Astrocyte (in vitro differentiated cells and primary cell): ENCODE measurements around the gene HDAC10. TPM values are rescaled to one million over a fixed set of nuclear protein-coding genes. Genes with fewer than 3 reads are reported as not detected.

Experiments
- DNase-seq: peaks from one replicate; pipeline ENCODE4 v3.0.0-alpha.2; 2010; ENCODE audit warnings: low read depth
- FAIRE-seq: peaks from 2 replicates; lab custom pipeline; 2011; peaks lifted over from hg19 to GRCh38; lab: Jason Lieb, UNC
- H2AFZ ChIP-seq: 2 replicates; pipeline ENCODE4 v1.6.0; 2012; ENCODE audit warnings: low read depth, low read length, inconsistent platforms
- H3K27ac ChIP-seq: 2 replicates; pipeline ENCODE4 v1.5.1; 2011; ENCODE audit warnings: low read depth, low read length, inconsistent platforms
- H3K27me3 ChIP-seq: 2 replicates; pipeline ENCODE4 v1.6.0; 2011; ENCODE audit warnings: low read length, inconsistent platforms; ENCODE audit not compliant: insufficient read depth
- H3K36me3 ChIP-seq: 2 replicates; pipeline ENCODE4 v1.5.1; 2011; ENCODE audit warnings: low read length, inconsistent platforms; ENCODE audit not compliant: insufficient read depth
- H3K4me1 ChIP-seq: 2 replicates; pipeline ENCODE4 v1.5.1; 2011; ENCODE audit warnings: low read length, inconsistent platforms; ENCODE audit not compliant: insufficient read depth
- H3K4me2 ChIP-seq: 2 replicates; pipeline ENCODE4 v1.6.0; 2012; ENCODE audit warnings: low read length, inconsistent platforms
- H3K4me3 ChIP-seq: 2 replicates; pipeline ENCODE4 v1.5.1; 2011; ENCODE audit warnings: low read depth, mild to moderate bottlenecking, low read length, inconsistent platforms; ENCODE audit not compliant: insufficient read depth
- H3K79me2 ChIP-seq: 2 replicates; pipeline ENCODE4 v1.6.0; 2012; ENCODE audit warnings: mild to moderate bottlenecking, low read length, inconsistent platforms; ENCODE audit not compliant: insufficient read depth
- H3K9ac ChIP-seq: 2 replicates; pipeline ENCODE4 v1.6.0; 2012; ENCODE audit warnings: mild to moderate bottlenecking, low read length, inconsistent platforms
- H3K9me3 ChIP-seq: 2 replicates; pipeline ENCODE4 v1.5.1; 2012; ENCODE audit warnings: low read depth, mild to moderate bottlenecking, low read length, inconsistent platforms; ENCODE audit not compliant: insufficient read depth
- H4K20me1 ChIP-seq: 2 replicates; pipeline ENCODE4 v1.6.0; 2012; ENCODE audit warnings: low read length, inconsistent platforms; ENCODE audit not compliant: insufficient read depth
- H3K27ac Mint-ChIP-seq: one replicate; pipeline ENCODE4 v1.8.0; 2021; ENCODE audit warnings: mild to moderate bottlenecking, mixed read lengths; ENCODE audit not compliant: unreplicated experiment
- H3K27me3 Mint-ChIP-seq: one replicate; pipeline ENCODE4 v1.8.0; 2021; ENCODE audit warnings: low read depth, mixed read lengths; ENCODE audit not compliant: unreplicated experiment
- H3K36me3 Mint-ChIP-seq: one replicate; pipeline ENCODE4 v1.8.0; 2021; ENCODE audit warnings: low read depth, mixed read lengths; ENCODE audit not compliant: unreplicated experiment
- H3K4me1 Mint-ChIP-seq: one replicate; pipeline ENCODE4 v1.8.0; 2021; ENCODE audit warnings: low read depth, mixed read lengths; ENCODE audit not compliant: unreplicated experiment
- H3K4me3 Mint-ChIP-seq: one replicate; pipeline ENCODE4 v1.8.0; 2021; ENCODE audit warnings: mild to moderate bottlenecking, moderate library complexity, mixed read lengths; ENCODE audit not compliant: unreplicated experiment
- H3K9me3 Mint-ChIP-seq: one replicate; pipeline ENCODE4 v1.8.0; 2021; ENCODE audit warnings: mild to moderate bottlenecking, mixed read lengths; ENCODE audit not compliant: unreplicated experiment
- CTCF ChIP-seq: IDR thresholded peaks from 2 replicates; pipeline ENCODE4 v1.5.1; 2011; ENCODE audit warnings: low read depth, mild to moderate bottlenecking, inconsistent platforms, low read length, moderate library complexity; ENCODE audit not compliant: insufficient read depth
- EZH2 ChIP-seq: IDR thresholded peaks from 2 replicates; pipeline ENCODE4 v1.6.1; 2012; ENCODE audit warnings: mild to moderate bottlenecking, low read length, inconsistent platforms; ENCODE audit not compliant: insufficient read depth
- total RNA-seq: library from RNA; stranded (reverse); gene quantifications from 2 replicates; pipeline ENCODE4 v1.2.1, GENCODE V29; 2021

The HDAC10 gene
- total RNA-seq, 1 donor from 2014 or later: 46.5 TPM

GRCh38 chr22:50280022-50280707 is 29.1 kb upstream of the HDAC10 start:
- Histone ChIP-seq H3K79me2 (peaks cover 9% of the 10 kb centered on the region), H3K4me1 (peaks cover 14% of the 10 kb centered on the region), H3K4me3 (no peak overlapping the region), H4K20me1 (peaks cover 41% of the 10 kb centered on the region), H3K9me3 (no peaks in the 10 kb centered on the region), H3K9ac (no peak overlapping the region), H3K27me3 (no peaks in the 10 kb centered on the region), H3K27ac (no peak overlapping the region), H3K36me3 (peaks cover 14% of the 10 kb centered on the region), H3K4me2 (no peak overlapping the region), H2AFZ (no peak overlapping the region)
- H3K36me3 Mint-ChIP-seq: peaks cover 2% of the 10 kb centered on the region
- DNase-seq (no peak), FAIRE-seq (no peak)
- no peaks in the 10 kb centered on the region for H3K9me3 Mint-ChIP-seq
- H3K4me1 Mint-ChIP-seq: peaks cover 2% of the 10 kb centered on the region
- H3K27ac Mint-ChIP-seq: no peak overlapping the region
- no peaks in the 10 kb centered on the region for H3K27me3 Mint-ChIP-seq
- H3K4me3 Mint-ChIP-seq: no peak overlapping the region
- TF ChIP-seq EZH2: no peak
- TF ChIP-seq CTCF: no peak

- no peak for TF ChIP-seq EZH2
- no peak for TF ChIP-seq CTCF
- peaks cover 9% of the 10 kb centered on the region for H3K79me2 ChIP-seq
- peaks cover 15% of the 10 kb centered on the region for H3K36me3 ChIP-seq
- no peaks in the 10 kb centered on the region for H3K27me3 Mint-ChIP-seq
- H3K4me3 Mint-ChIP-seq: no peak overlapping the region
- DNase-seq: no peak
- no peak overlapping the region for H2AFZ ChIP-seq
- peaks cover 4% of the 10 kb centered on the region for H3K4me1 Mint-ChIP-seq
- H3K4me2 ChIP-seq: no peak overlapping the region
- no peaks in the 10 kb centered on the region for H3K9me3 Mint-ChIP-seq
- H3K4me3 ChIP-seq: no peak overlapping the region
- no peaks in the 10 kb centered on the region for H3K27me3 ChIP-seq
- H3K4me1 ChIP-seq: peaks cover 14% of the 10 kb centered on the region
- H4K20me1 ChIP-seq: peaks cover 41% of the 10 kb centered on the region
- peaks cover 2% of the 10 kb centered on the region for H3K36me3 Mint-ChIP-seq
- no peaks in the 10 kb centered on the region for H3K9me3 ChIP-seq
- no peak overlapping the region for H3K9ac ChIP-seq
- FAIRE-seq: no peak
- H3K27ac Mint-ChIP-seq: peak overlapping the region; percentile 26
- no peak overlapping the region for H3K27ac ChIP-seq
Observed at GRCh38 chr22:50278956-50279619, 28.0 kb upstream of the HDAC10 start.

- no peak overlapping the region for H3K9ac ChIP-seq
- TF ChIP-seq CTCF (no peak), EZH2 (no peak)
- H3K4me1 ChIP-seq: peaks cover 14% of the 10 kb centered on the region
- Mint-ChIP-seq H3K4me3 (no peak overlapping the region), H3K27me3 (no peaks in the 10 kb centered on the region), H3K36me3 (peaks cover 2% of the 10 kb centered on the region), H3K9me3 (no peaks in the 10 kb centered on the region), H3K27ac (no peak overlapping the region), H3K4me1 (peaks cover 8% of the 10 kb centered on the region)
- peaks cover 15% of the 10 kb centered on the region for H3K36me3 ChIP-seq
- H3K27ac ChIP-seq: no peak overlapping the region
- DNase-seq: no peak
- H3K4me3 ChIP-seq: no peak overlapping the region
- H3K9me3 ChIP-seq: no peaks in the 10 kb centered on the region
- no peak overlapping the region for H3K4me2 ChIP-seq
- peaks cover 9% of the 10 kb centered on the region for H3K79me2 ChIP-seq
- peaks cover 44% of the 10 kb centered on the region for H4K20me1 ChIP-seq
- no peak for FAIRE-seq
- H2AFZ ChIP-seq: no peak overlapping the region
- H3K27me3 ChIP-seq: no peaks in the 10 kb centered on the region
Observed at GRCh38 chr22:50278461-50278860, 27.4 kb upstream of the HDAC10 start.
